Right forelimb (tissue), 1 donor: ENCODE measurements around the gene PLCB1.
"Not testable (repeated sequence)": the region's sequence is repeated elsewhere in the genome, so short reads cannot be mapped to it uniquely, and the experiment has no call there.

Source experiments
- DNase-seq: peaks from one replicate; pipeline ENCODE4 v3.0.0-alpha.2; 2018

The PLCB1 gene

DNA sequence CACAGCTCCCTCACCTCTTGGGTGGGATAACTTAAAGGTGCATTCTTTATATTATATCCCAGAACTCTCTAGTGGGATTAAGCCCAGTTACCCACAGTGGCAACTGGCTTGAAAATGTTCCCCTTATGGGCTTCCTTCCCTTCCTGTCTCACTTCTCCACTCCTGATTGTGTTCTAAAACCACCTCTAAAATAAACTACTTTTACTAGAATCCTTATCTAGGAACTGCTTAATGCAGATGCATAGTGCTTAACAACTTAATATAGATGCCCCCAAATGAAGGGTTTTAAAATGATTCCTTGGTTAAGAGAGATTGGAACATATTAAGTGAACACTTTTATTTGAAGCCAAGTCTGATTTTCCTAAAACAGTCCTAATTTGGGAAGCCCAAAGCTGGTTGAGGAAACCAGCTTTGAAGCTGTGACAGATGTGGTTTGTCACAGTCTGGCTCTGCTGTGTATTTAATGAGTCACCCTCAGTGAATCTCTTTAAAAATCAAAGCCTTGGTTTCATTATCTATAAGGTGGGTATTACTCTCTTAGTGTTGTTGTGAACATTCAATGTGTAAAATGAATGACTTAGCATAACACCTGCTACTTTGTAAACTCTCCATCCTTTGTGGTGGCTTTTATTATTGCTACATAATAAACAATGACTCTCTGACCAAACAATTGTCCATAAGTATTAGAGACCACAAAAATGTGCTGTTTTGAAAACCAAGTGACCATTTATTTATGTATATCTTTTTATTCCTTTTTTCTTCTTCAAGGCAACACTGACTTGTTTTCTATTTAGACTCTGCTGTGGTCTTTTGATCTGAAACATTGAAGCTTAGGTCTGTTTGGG, 24.4 kb downstream of the PLCB1 start:
- DNase-seq: no peak

DNA sequence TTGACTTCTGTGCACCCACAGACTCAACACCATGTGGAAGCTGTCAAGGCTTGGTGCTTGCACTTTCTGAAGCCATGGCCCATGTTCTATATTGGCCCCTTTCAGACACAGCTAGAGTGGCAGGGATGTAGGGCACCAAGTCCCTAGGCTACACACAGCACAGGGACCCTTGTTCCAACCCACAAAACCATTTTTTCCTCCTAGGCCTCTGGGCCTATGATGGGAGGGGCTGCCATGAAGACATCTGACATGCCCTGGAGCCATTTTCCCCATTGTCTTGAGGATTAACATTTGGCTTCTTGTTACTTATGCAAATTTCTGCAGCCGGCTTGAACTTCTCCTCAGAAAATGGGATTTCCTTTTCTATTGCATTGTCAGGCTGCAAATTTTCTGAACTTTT, 27.2 kb downstream of the PLCB1 start:
- DNase-seq: not testable (repeated sequence)

DNA sequence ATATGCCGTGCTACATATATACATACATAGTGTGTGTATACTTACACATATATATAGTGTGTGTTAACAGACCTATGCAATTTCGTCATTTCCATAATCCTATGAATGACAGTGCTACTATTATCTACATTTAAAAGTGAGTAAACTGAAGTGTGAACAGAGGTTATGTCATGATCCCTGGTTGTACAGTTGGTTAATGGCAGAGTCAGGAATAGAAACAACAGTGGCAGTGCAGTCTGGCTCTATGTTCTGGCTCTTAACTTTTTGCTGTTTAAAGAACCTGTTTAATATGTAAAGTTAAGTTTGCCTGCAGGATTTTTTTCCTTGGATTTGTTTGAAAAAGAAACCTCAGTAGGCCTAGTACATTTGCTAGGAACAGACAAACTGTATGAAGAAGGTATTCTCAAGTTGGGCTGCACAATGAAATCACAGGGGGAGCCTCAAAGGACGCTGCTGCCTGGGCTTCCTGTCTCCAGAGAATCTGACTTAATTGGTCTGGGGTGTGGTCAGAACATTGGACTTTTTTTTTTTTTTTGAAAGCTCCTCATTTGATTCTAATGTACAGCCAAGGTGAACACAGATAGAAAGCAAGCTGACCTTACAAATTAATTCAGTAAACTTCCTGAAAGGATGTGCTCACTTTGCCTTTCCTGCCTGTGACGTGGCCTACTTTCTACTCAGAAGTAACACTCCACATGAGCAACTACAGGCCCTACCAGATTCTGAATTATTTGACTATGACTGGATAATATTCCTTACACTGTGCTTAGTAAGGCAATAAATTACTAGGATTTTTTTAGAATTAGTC, 29.4 kb downstream of the PLCB1 start:
- no peak for DNase-seq

DNA sequence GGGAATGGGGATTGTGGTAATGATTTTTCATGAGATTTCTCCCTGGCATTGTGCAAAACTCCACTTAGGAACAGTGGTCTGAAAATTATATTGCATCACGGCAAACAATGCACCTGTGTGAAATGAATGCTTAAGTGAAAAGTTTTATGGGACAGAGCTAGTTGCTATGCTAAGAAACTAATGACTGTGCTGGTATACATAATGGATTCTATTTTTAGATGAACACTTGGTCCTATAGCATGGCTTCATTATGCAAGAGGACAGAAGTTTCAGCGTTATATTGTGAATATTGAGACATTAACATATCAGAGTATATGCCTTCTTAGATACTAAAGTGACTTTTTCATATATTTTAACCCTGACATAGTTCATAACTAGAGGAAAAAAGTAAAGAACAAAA, 30.5 kb downstream of the PLCB1 start:
- DNase-seq: no peak

DNA sequence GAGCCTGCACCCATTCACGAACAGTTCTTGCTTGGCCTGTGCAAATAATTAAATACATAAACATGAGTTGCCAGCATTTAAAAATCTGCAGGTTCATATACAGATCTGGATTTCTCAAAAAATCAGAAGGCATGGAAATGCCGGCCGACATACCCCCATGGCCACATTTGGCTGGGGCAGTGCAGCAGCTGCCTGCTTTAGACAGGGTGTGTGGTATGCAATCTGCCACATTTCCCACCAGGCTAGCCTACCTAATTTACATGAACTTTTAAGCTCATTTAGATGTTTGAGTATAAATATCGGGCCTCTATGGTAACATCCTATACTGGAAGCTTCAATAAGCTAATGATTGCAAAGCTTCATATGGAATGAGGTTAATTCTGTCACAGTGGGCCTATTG, 31.5 kb downstream of the PLCB1 start:
- no peak for DNase-seq

DNA sequence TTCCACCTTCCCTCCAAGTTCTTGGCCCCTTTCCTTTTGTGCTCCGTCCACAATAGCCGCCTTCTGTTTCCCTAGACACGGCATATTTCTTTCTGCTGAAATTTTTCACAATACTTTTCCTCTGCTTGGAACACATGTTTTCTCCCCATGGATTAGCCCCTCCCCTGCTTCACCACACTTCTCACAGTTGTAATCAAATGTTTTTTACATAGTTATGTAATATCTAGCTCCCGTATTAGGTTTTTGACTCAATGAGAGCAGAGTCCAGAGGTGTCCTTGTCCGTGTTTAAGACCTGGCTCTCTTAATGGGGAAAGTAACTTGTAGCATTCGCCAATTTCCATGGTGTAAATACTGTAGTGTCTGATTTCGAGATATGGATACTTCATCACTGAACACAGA, 34.7 kb downstream of the PLCB1 start:
- DNase-seq: no peak

GRCh38 chr20:8168785-8169288, 36.8 kb downstream of the PLCB1 start:
- DNase-seq: no peak

DNA sequence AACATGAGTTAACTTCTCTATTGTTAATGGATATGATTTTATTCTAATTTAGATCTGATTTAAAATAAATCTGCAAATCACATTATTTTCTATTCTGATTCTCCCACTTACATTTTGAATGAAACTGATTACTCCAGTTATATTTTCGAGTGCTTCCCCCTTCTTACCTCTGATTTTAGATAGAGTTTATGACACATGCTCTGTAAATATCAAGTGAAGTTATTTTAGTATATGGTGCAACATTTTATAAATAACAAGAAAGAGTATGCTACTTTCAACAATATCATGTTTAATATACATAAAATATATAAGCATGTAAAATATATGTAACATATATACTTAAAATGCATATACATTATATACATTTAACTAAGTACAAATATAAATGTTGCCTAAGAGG, 38.9 kb downstream of the PLCB1 start:
- DNase-seq: no peak

DNA sequence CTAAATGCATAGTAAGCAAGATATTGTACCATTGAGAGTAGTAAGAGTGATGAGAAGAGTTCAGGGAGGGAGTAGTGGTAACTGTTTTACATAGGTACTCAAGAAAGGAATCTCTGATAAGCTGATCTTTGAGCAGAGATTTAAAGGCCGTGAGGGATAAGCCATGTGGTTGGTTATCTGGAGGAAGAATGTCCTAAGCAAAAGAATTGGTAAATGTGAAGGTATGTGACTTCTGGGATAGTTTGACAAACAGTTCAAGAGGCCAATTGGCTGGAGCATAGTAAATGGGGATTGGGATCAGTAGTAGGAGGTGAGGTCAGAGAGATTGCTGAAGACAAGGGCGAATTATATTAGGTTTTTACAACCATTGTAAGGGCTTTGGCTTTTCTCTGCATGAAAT, 40.1 kb downstream of the PLCB1 start:
- no peak for DNase-seq

DNA sequence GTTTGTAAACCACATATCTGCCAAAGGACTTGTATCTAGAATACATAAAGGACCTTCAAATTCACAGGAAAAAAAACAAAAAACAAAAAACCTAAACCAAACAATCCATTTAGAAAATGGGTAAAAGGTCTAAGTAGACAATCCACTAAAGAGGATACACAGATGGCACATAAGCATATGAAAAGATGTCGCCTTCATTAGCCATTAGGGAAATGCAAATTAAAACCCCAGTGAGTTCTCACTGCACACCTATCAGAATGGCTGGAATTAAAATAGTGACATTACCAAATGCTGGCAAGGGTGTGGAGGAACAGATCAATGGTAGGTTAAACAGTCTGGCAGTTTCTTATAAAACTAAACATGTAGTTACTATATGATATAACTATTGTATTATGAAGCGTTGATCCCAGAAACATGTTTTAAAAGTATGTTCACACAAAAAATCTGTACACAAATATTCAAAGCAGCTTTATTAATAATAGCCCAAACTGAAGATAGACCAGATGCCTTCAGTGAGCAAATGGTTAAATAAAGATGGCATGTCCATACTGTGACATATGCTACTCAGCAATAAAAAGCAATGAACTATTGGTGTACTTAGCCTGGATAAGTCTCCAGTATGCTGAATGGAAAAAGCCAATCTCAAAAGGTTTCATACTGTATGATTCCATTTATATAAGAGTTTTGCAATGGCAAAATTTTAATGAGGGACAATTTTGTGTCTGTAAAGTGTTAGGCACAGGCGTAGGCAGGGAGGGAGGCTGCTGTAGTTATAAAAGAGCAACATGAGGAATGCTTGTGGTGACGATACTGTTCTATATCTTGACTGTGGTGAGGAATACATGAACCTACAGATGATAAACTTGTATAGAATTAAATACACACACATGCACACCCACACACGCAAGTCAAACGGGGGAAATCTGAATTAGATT, 43.9 kb downstream of the PLCB1 start:
- DNase-seq: no peak

DNA sequence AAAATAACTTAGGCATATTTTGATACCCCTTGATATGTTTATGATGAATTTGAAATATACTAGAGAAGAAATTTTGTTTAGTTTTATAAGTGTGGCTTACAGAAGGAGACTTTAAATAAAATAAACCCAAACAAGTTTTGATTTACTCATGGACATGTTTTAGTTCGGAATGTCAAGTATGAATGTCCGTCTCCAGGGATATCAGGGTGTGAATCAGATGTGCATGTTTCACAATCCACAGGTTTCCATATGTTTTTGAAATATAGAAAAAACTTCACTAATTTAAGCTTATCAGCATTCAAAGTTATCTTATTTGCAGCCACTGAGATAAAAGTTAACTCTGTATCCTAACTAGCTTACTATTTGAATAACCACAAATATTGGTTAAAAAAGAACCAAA, 51.5 kb downstream of the PLCB1 start:
- DNase-seq: no peak

DNA sequence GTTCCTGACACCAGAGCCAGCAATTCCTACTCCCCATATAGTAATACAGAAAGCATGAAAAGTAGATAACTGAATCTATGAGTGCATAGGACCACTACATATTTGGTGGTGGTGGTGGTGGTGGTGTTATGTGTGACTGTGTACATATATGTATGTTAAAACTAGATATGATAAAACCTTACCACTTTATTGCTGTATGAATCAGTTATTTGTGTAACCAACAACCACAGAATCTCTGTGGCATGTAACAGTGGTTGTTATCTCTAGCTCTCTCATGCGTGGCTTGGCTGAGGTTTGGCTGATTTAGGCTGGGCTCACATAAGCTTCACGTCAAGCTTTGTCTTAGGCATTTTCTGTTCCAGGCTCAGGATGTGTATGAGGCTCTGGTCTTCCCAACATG, 55.7 kb downstream of the PLCB1 start:
- no peak for DNase-seq

- DNase-seq: no peak
Measured at GRCh38 chr20:8190043-8190880, 58.2 kb downstream of the PLCB1 start.

DNA sequence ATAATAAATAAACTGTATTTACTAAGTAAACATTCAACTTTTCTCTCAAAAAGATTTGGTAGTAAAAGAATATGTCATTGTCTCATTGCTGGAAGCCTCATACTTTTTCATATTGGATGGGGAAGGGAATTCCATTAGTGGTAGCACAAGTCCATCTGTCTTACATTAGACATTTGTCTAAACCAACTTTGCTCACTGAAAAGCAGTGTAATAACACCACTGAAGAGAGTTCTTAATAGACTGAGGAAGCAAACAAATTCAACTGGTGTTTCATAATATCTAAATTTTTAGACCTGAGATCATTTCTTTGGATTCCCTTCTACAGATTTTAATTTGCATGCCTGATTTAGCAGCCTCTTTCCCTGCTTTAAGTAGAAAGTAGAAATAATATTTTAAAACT, 62.7 kb downstream of the PLCB1 start:
- no peak for DNase-seq

DNA sequence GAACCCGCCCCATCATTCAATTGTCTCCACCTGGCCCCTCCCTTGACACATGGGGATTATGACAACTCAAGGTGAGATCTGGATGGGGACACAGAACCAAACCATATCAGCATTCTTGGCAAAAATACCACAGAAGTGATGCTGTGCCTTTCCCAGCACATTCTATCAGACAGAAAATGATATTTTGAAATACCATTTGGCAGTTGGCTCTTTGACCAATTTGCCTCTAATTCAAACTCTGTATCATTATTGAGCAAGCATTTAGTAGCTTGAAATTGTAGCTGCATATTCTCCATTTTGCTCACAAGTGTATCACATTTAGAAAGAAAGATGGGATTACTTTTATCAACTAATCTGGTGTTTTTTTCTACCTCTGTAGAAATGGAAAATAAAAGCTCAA, 64.0 kb downstream of the PLCB1 start:
- DNase-seq: no peak

GRCh38 chr20:8200220-8200619, 68.2 kb downstream of the PLCB1 start:
- no peak for DNase-seq

- no peak for DNase-seq
Measured at GRCh38 chr20:8203366-8203765, 71.3 kb downstream of the PLCB1 start.

GRCh38 chr20:8205996-8206395, 73.9 kb downstream of the PLCB1 start:
- DNase-seq: no peak

- no peak for DNase-seq
Measured at GRCh38 chr20:8208226-8208625, 76.2 kb downstream of the PLCB1 start.

- DNase-seq: no peak
Measured at GRCh38 chr20:8209061-8209460, 77.0 kb downstream of the PLCB1 start.

DNA sequence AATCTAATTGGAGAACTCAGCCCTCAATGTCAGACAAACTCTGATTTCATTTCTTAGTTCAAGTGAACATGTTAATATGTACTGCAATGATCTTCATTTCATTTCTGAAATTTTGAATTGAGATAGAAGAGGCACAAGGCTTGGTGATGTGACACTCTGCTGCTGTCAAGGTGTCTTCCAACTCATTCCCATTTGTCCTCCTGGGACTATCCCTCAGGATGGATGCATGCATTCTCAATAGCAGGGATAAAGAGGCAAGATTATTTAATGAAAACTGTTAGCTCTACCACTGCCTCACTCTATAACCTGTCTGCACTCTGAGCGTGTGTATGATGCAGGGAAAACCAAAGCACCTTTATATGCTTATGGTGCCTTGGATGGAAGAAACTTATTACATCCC, 78.7 kb downstream of the PLCB1 start:
- no peak for DNase-seq

DNA sequence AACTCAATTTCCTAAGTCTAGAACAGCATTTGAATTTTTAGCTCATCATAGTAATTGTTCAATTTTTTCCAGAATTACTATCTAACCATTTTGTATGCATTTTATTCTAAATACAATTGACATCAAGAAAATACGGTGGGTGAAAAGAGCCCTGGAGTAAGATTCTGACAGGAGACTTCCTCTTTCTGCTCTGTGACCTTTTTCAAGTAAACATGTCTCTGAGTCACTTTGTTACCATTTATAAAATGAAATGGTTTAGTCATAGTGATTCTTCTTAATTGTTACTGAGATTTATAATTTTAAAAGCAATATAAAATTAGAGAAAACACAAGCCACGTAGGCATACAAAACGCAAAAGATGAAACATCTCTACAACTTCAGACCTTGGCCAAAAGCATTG, 80.2 kb downstream of the PLCB1 start:
- DNase-seq: no peak
